Epithelial cell of proximal tubule (primary cell): ENCODE measurements around the gene GPC5. TPM values are rescaled to one million over a fixed set of nuclear protein-coding genes. Genes with fewer than 3 reads are reported as not detected.
A peak's percentile ranks its signal among the peaks of the same experiment; 100 is the strongest.

Experiments used
- DNase-seq: peaks from one replicate; pipeline ENCODE4 v3.0.0-alpha.2; 2011; ENCODE audit warnings: low read depth
- H3K4me3 ChIP-seq: 2 replicates; pipeline ENCODE4 v1.5.1; 2011; ENCODE audit warnings: low read depth, mild to moderate bottlenecking, low read length
- total RNA-seq: library from RNA; depleted of rRNA; stranded (reverse); fragments of >200 nt; gene quantifications from 2 replicates; pipeline ENCODE4 v1.2.3, GENCODE V29; 2015
- TF ChIP-seq, protein P1 (sequence below): conservative IDR thresholded peaks from 2 replicates; pipeline ENCODE4 v1.5.1; 2012; ENCODE audit warnings: low read depth, mild to moderate bottlenecking, low read length

GPC5 gene
- total RNA-seq, 1 donor from 2014 or later: not detected

DNA sequence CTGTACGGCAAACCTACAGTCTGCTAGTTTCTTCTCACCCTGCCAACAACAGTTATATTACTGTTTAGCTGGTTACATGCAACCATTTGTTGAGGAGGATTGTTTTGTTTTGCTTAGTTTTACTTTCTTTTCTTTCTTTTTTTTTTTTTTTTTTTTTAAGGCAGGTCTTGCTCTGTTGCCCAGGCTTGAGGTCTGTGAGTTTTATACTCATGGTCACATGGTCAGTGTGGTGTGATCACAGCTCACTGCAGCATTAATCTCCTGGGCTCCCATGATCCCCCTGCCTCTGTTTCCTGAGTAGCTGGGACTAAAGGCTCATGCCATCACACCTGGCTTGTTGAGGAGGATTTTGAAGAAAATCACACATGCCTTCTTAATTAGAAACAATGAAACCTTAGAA, 505.6 kb downstream of the GPC5 start:
- peak; percentile 56 for DNase-seq
- TF ChIP-seq, protein P1, sequence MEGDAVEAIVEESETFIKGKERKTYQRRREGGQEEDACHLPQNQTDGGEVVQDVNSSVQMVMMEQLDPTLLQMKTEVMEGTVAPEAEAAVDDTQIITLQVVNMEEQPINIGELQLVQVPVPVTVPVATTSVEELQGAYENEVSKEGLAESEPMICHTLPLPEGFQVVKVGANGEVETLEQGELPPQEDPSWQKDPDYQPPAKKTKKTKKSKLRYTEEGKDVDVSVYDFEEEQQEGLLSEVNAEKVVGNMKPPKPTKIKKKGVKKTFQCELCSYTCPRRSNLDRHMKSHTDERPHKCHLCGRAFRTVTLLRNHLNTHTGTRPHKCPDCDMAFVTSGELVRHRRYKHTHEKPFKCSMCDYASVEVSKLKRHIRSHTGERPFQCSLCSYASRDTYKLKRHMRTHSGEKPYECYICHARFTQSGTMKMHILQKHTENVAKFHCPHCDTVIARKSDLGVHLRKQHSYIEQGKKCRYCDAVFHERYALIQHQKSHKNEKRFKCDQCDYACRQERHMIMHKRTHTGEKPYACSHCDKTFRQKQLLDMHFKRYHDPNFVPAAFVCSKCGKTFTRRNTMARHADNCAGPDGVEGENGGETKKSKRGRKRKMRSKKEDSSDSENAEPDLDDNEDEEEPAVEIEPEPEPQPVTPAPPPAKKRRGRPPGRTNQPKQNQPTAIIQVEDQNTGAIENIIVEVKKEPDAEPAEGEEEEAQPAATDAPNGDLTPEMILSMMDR: no peak

DNA sequence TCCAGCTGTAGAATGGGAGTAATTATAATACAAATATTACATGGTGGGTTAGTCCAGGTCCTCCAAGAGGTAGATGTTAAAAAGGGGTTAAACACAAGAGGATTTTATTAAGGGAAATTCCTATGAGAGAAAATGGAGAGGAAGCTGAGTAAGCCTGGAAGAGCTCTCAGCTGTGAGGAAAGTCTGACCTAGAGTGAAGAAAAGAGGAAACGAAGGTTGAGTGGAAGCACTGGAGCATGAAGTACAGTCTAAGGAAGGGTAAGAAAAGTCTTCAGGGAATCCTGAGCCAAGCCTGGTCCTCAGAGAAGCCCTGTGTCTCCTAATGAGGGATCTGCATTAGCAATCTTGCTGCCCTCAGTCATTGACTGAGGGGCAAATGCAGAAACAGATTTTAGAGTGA, 506.2 kb downstream of the GPC5 start:
- TF ChIP-seq, protein P1: no peak

More for the DNA sequence above, 505.6 kb downstream of the GPC5 start:
- H3K4me3 ChIP-seq: no peak overlapping the region

DNA sequence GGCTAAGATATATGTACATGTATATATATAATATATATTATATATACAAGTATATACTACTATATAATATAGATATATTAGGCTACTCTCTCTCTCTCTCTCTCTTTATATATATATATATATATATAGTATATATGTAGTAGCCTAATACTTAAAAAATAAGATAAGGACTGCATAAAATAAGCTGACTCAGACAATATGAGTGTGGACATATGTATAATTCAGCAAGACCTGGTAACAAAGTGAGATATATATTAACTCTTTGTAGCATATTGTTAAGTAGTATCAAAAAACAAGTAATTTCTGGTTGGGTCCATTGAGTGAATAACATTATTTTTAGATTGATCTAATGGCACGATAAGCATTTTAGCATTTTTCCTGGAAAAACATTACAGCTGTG, 509.0 kb downstream of the GPC5 start:
- DNase-seq: no peak
- no peak overlapping the region for H3K4me3 ChIP-seq
- TF ChIP-seq, protein P1: no peak

More for the DNA sequence above, 506.2 kb downstream of the GPC5 start:
- peak; percentile 57 for DNase-seq
- H3K4me3 ChIP-seq: no peak overlapping the region

DNA sequence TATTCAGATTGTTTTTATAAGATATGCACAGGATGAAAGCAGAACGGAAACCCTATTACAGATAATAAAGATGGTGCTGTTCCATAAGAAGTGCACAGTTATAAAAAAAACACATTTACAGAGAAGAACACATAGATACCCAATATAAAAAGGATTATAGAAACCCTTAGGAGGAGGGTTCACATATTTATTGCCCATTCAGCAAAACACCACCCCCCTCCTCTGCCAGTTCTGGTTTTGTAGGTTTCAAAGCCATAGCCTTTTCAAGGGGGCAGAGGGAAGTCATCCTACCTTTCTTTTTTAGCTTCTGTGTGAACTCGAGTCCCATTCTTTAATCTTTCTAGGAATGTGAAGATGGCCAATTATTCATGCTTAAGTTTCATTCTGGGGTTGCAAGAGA, 511.2 kb downstream of the GPC5 start:
- H3K4me3 ChIP-seq: no peak overlapping the region
- TF ChIP-seq, protein P1: no peak
- no peak for DNase-seq

DNA sequence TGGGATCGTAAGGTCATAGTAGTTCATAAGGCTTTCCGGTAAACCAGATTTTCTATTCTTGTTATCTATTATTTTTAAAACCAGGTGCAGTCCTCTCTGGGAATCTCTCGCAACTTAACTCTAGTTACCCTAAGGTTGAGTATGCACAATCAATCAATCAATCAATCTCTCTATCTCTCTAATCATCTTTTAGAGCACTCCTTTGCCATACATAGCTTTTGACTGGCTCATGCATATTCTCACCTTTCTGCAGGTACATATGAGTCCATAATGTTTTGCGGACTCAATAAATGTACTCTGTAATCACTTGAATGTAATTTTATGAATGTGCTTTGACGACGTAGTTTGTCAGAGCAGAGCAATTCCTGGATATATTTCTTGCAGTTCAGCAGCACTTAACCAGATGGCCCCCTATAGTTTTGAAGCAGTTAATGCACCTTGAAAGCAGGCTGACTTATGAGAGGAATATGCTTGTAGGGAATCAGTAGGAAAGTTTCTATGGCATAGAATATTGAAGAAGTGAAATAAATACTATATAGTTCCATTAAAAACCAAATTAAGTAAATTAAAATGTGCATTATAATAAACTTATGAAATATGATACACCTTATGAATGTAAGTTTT, 524.7 kb downstream of the GPC5 start:
- DNase-seq: no peak
- TF ChIP-seq, protein P1: peak; percentile 60
- H3K4me3 ChIP-seq: no peak overlapping the region

DNA sequence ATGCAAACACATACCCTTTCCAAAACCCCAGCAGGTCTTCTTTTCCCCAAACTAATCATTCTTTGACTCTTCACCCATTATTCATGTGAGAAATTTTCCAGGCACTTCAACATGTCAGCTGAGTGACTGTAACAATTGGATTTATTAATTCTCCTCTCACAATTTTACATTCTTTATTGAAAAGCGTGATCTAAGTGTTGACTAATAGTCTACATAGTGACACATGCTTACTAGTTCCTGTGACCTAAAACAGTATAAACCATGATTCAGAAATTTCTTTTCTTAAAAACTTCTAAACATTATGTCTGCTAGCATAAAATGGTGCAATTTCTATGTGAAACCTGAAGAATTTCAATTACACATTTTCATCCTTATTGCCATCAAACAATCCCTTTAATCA, 532.3 kb downstream of the GPC5 start:
- DNase-seq: no peak
- TF ChIP-seq, protein P1: no peak
- no peak overlapping the region for H3K4me3 ChIP-seq

DNA sequence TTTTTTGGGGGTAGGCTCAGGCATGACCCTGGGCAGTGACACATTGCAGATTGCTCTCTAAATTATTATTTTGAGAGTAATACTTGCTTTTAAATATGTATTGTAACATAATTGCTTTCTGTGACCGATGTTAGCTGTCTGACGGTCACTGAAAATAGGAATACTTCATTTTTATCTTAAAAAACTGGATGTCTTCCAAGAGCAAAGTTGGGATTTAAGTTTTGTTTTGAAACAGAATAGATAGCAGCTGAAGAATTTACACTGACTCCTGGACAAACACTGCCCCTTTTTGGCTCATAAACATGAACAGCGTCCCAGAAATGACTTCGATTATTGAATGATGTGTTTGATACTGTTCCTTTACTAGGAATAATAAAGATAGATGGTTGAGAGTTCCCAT, 535.9 kb downstream of the GPC5 start:
- TF ChIP-seq, protein P1: no peak
- no peak for DNase-seq
- no peak overlapping the region for H3K4me3 ChIP-seq
